HCT116 (cell line): ENCODE measurements around the gene DDR1.

Experiments
- EGR1 ChIP-seq: IDR thresholded peaks from 2 replicates; pipeline ENCODE4 v1.6.1; 2012; ENCODE audit warnings: low read depth
- ELF1 ChIP-seq: IDR thresholded peaks from 2 replicates; pipeline ENCODE4 v1.6.1; 2012; ENCODE audit warnings: low read depth, borderline replicate concordance
- EZH2 ChIP-seq: fragments of 200-600 bp; sonication (generic); IDR thresholded peaks from 2 replicates; pipeline ENCODE4 v1.6.1; 2017; ENCODE audit warnings: antibody characterized with exemption, mixed run types
- FOSL1 ChIP-seq: IDR thresholded peaks from 2 replicates; pipeline ENCODE4 v1.6.1; 2012; ENCODE audit warnings: low read depth
- POLR2A ChIP-seq: IDR thresholded peaks from 2 replicates; pipeline ENCODE4 v1.7.0; 2011; ENCODE audit warnings: borderline replicate concordance; ENCODE audit not compliant: insufficient read depth, insufficient read length; ENCODE audit errors: extremely low read depth
- POLR2AphosphoS5 ChIP-seq: IDR thresholded peaks from 2 replicates; pipeline ENCODE4 v1.6.1; 2011; ENCODE audit warnings: mild to moderate bottlenecking, low read depth, low read length, moderate library complexity
- RAD21 ChIP-seq: IDR thresholded peaks from 2 replicates; pipeline ENCODE4 v1.6.1; 2012; ENCODE audit warnings: low read depth, mild to moderate bottlenecking
- YY1 ChIP-seq: IDR thresholded peaks from 2 replicates; pipeline ENCODE4 v1.6.1; 2011; ENCODE audit warnings: low read length, low read depth, moderate library complexity, mild to moderate bottlenecking; ENCODE audit not compliant: insufficient replicate concordance; ENCODE audit errors: extremely low read depth
- ZNF274 ChIP-seq: fragments of 200-500 bp; sonication (Bioruptor generic); IDR thresholded peaks from 2 replicates; pipeline ENCODE4 v1.6.1; 2014; ENCODE audit warnings: mild to moderate bottlenecking, low read depth, low read length, inconsistent platforms
- TF ChIP-seq, protein P1 (sequence below): IDR thresholded peaks from 2 replicates; pipeline ENCODE4 v1.6.1; 2012
- TF ChIP-seq, protein P2 (sequence below), 3 experiments: fragments of 200-600 bp in 1 of 3; sonication (generic) in 1 of 3; IDR thresholded peaks in 2 of 3; conservative IDR thresholded peaks in 1 of 3; 2 replicates each; pipeline ENCODE4 v1.5.1; 2012 to 2017; ENCODE audit warnings: low read depth in 2 of 3, low read length in 2 of 3, antibody characterized with exemption in 1 of 3, borderline replicate concordance in 1 of 3, control low read depth in 1 of 3, mild to moderate bottlenecking in 1 of 3, mixed read lengths in 1 of 3, mixed run types in 1 of 3, moderate library complexity in 1 of 3; ENCODE audit not compliant: insufficient read depth in 1 of 3
- TF ChIP-seq, protein P3 (sequence below): IDR thresholded peaks from 2 replicates; pipeline ENCODE4 v1.6.1; 2012; ENCODE audit warnings: low read depth

DNA sequence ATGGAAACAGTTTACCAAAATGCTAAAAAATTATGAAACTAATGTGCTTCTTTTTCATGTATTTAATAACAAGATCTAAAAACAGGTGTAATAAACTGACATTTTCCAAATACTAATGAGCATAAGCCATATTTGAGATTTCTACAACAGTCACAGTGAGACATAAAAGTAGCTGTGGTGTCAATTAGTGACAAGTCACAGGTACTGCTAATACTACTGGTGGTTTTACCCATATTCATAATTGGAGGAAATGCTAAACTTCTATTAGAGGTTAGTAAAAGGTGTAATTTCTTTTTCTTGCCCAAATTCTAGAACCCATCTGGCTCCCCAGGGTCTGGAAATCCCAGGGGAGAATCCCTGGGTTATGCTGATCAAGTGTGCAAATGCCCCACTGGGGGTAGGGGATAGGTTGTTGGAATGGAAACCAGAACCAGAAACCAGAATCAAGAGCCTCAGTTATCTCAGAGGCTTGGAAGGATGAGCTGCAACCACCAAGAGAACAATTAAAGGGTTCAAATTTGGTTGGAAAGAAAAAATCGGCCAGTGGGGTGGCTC, 16.6 kb downstream of the DDR1 start:
- TF ChIP-seq POLR2AphosphoS5 = no peak
- TF ChIP-seq, protein P1, sequence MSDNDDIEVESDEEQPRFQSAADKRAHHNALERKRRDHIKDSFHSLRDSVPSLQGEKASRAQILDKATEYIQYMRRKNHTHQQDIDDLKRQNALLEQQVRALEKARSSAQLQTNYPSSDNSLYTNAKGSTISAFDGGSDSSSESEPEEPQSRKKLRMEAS = no peak
- TF ChIP-seq, protein P2, sequence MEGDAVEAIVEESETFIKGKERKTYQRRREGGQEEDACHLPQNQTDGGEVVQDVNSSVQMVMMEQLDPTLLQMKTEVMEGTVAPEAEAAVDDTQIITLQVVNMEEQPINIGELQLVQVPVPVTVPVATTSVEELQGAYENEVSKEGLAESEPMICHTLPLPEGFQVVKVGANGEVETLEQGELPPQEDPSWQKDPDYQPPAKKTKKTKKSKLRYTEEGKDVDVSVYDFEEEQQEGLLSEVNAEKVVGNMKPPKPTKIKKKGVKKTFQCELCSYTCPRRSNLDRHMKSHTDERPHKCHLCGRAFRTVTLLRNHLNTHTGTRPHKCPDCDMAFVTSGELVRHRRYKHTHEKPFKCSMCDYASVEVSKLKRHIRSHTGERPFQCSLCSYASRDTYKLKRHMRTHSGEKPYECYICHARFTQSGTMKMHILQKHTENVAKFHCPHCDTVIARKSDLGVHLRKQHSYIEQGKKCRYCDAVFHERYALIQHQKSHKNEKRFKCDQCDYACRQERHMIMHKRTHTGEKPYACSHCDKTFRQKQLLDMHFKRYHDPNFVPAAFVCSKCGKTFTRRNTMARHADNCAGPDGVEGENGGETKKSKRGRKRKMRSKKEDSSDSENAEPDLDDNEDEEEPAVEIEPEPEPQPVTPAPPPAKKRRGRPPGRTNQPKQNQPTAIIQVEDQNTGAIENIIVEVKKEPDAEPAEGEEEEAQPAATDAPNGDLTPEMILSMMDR (IDR thresholded peaks at IDR 0.05 in 2 of 3, conservative IDR thresholded peaks at IDR 0.05 in 1 of 3; ENCODE audit: borderline replicate concordance in 1 of 3, insufficient read depth in 1 of 3, low read depth in 2 of 3, low read length in 2 of 3) = no peak
- no peak for TF ChIP-seq YY1
- TF ChIP-seq, protein P3, sequence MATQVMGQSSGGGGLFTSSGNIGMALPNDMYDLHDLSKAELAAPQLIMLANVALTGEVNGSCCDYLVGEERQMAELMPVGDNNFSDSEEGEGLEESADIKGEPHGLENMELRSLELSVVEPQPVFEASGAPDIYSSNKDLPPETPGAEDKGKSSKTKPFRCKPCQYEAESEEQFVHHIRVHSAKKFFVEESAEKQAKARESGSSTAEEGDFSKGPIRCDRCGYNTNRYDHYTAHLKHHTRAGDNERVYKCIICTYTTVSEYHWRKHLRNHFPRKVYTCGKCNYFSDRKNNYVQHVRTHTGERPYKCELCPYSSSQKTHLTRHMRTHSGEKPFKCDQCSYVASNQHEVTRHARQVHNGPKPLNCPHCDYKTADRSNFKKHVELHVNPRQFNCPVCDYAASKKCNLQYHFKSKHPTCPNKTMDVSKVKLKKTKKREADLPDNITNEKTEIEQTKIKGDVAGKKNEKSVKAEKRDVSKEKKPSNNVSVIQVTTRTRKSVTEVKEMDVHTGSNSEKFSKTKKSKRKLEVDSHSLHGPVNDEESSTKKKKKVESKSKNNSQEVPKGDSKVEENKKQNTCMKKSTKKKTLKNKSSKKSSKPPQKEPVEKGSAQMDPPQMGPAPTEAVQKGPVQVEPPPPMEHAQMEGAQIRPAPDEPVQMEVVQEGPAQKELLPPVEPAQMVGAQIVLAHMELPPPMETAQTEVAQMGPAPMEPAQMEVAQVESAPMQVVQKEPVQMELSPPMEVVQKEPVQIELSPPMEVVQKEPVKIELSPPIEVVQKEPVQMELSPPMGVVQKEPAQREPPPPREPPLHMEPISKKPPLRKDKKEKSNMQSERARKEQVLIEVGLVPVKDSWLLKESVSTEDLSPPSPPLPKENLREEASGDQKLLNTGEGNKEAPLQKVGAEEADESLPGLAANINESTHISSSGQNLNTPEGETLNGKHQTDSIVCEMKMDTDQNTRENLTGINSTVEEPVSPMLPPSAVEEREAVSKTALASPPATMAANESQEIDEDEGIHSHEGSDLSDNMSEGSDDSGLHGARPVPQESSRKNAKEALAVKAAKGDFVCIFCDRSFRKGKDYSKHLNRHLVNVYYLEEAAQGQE = no peak
- TF ChIP-seq ZNF274 = no peak
- no peak for TF ChIP-seq POLR2A
- no peak for TF ChIP-seq ELF1
- no peak for TF ChIP-seq RAD21
- TF ChIP-seq EGR1 = no peak
- TF ChIP-seq EZH2 = no peak
- TF ChIP-seq FOSL1 = no peak
